ENCODE measurements around the gene CDHR2.

- TF ChIP-seq CTCF (IDR thresholded peaks at IDR 0.05), result no peak
- TF ChIP-seq POLR2A (IDR thresholded peaks at IDR 0.05), result no peak
Observed at GRCh38 chr5:176557846-176558245, 8.7 kb downstream of the CDHR2 start.
